CD14-positive monocyte (primary cell): ENCODE data around the gene LPIN1. TPM values are rescaled to one million over a fixed set of nuclear protein-coding genes. Genes with fewer than 3 reads are reported as not detected.

Experiments used
- DNase-seq, 3 donors: peaks; one replicate each; pipeline ENCODE4 v3.0.0-alpha.2; 2011 to 2022
- H2AFZ ChIP-seq: 2 replicates; pipeline ENCODE4 v1.6.0; 2012; ENCODE audit warnings: mild to moderate bottlenecking, low read depth, low read length, inconsistent platforms; ENCODE audit not compliant: insufficient read depth, poor library complexity, severe bottlenecking
- H3K27ac ChIP-seq, 2 donors: 1 replicate in 1 of 2; 2 replicates in 1 of 2; pipeline ENCODE4 v1.5.1; 2012 to 2013; ENCODE audit warnings: low read length in 2 of 2, control low read depth in 1 of 2, inconsistent platforms in 1 of 2, low read depth in 1 of 2, mild to moderate bottlenecking in 1 of 2
- H3K27me3 ChIP-seq, 2 donors: one replicate each; pipeline versions ENCODE4 v1.6.0 to v1.6.1; 2011 to 2013; ENCODE audit warnings: low read length in 2 of 2; ENCODE audit not compliant: control insufficient read depth in 2 of 2, insufficient read depth in 2 of 2
- H3K36me3 ChIP-seq, 2 donors: replicated peaks in 1 of 2; 1 replicate in 1 of 2; 2 replicates in 1 of 2; pipeline versions ENCODE4 v1.5.1 to v1.6.1; 2012 to 2013; ENCODE audit warnings: low read length in 2 of 2, control low read depth in 1 of 2, inconsistent platforms in 1 of 2, mild to moderate bottlenecking in 1 of 2; ENCODE audit not compliant: insufficient read depth in 2 of 2, control insufficient read depth in 1 of 2
- H3K4me1 ChIP-seq, 2 donors: 1 replicate in 1 of 2; 2 replicates in 1 of 2; pipeline versions ENCODE4 v1.5.1 to v1.6.1; 2012 to 2013; ENCODE audit warnings: low read length in 2 of 2, control low read depth in 1 of 2, inconsistent platforms in 1 of 2, mild to moderate bottlenecking in 1 of 2, moderate library complexity in 1 of 2; ENCODE audit not compliant: insufficient read depth in 2 of 2, control insufficient read depth in 1 of 2
- H3K4me2 ChIP-seq: replicated peaks from 2 replicates; pipeline ENCODE3; 2012; ENCODE audit warnings: low read length, moderate library complexity, mild to moderate bottlenecking; ENCODE audit not compliant: poor library complexity, severe bottlenecking; ENCODE audit errors: extremely low read depth
- H3K4me3 ChIP-seq, 3 experiments: fragments of 200-600 bp in 1 of 3; sonication (generic) in 1 of 3; replicated peaks in 1 of 3; 1 replicate in 2 of 3; 2 replicates in 1 of 3; pipeline ENCODE4 v1.5.1; 2011 to 2013; ENCODE audit warnings: low read length in 3 of 3, mild to moderate bottlenecking in 3 of 3, control low read depth in 2 of 3, low read depth in 2 of 3, inconsistent platforms in 1 of 3, moderate library complexity in 1 of 3
- H3K79me2 ChIP-seq: 2 replicates; pipeline ENCODE4 v1.6.0; 2012; ENCODE audit warnings: mild to moderate bottlenecking, control low read depth, inconsistent platforms, low read length, moderate library complexity; ENCODE audit not compliant: insufficient read depth
- H3K9ac ChIP-seq: 2 replicates; pipeline ENCODE4 v1.6.0; 2017; ENCODE audit warnings: low read length, mild to moderate bottlenecking; ENCODE audit not compliant: insufficient read depth, poor library complexity, severe bottlenecking
- H3K9me3 ChIP-seq, 2 donors: replicated peaks in 1 of 2; 1 replicate in 1 of 2; 2 replicates in 1 of 2; pipeline versions ENCODE4 v1.5.1 to v1.6.1; 2012 to 2013; ENCODE audit warnings: low read length in 2 of 2, control low read depth in 1 of 2; ENCODE audit not compliant: control insufficient read depth in 1 of 2, insufficient read depth in 1 of 2
- H4K20me1 ChIP-seq: 2 replicates; pipeline ENCODE4 v1.6.0; 2012; ENCODE audit warnings: mild to moderate bottlenecking, low read length, control low read depth, moderate library complexity; ENCODE audit not compliant: insufficient read depth
- H3K27ac Mint-ChIP-seq, 7 donors: one replicate each; pipeline ENCODE4 v1.8.0; 2020; ENCODE audit warnings: mild to moderate bottlenecking in 7 of 7, mixed read lengths in 7 of 7, moderate library complexity in 6 of 7, inconsistent platforms in 2 of 7
- H3K27me3 Mint-ChIP-seq, 3 donors: one replicate each; pipeline ENCODE4 v1.8.0; 2021 to 2022; ENCODE audit warnings: low read depth in 3 of 3, mild to moderate bottlenecking in 3 of 3, mixed read lengths in 3 of 3, moderate library complexity in 3 of 3, inconsistent platforms in 1 of 3
- H3K36me3 Mint-ChIP-seq, 2 donors: one replicate each; pipeline ENCODE4 v1.8.0; 2020; ENCODE audit warnings: mixed read lengths in 2 of 2, inconsistent platforms in 1 of 2, mild to moderate bottlenecking in 1 of 2
- H3K4me1 Mint-ChIP-seq: one replicate; pipeline ENCODE4 v1.8.0; 2020; ENCODE audit warnings: mild to moderate bottlenecking, mixed read lengths
- H3K4me3 Mint-ChIP-seq, 2 donors: one replicate each; pipeline ENCODE4 v1.8.0; 2020; ENCODE audit warnings: mild to moderate bottlenecking in 2 of 2, mixed read lengths in 2 of 2, moderate library complexity in 1 of 2
- H3K9me3 Mint-ChIP-seq, 7 donors: one replicate each; pipeline ENCODE4 v1.8.0; 2020 to 2022; ENCODE audit warnings: mixed read lengths in 7 of 7, mild to moderate bottlenecking in 6 of 7, moderate library complexity in 6 of 7, inconsistent platforms in 2 of 7
- CTCF ChIP-seq: fragments of 200-600 bp; IDR thresholded peaks from one replicate; pipeline ENCODE4 v1.8.0; 2022; ENCODE audit warnings: antibody characterized with exemption, mild to moderate bottlenecking
- WGBS: methylation state at CpG from one replicate; pipeline ENCODE4 v1.1.5; 2013; ENCODE audit warnings: missing lambda C conversion rate; ENCODE audit not compliant: insufficient coverage; 5-methylcytosine and 5-hydroxymethylcytosine counted together
- intact Hi-C, 2 donors: fragments of 100-400 bp; cut with micrococcal nuclease; formaldehyde crosslinking; loops; one replicate each; pipeline versions ENCODE4 v1.15.0 to v1.15.1; 2023
- polyA plus RNA-seq, 3 donors: library from polyadenylated mRNA; depleted of rRNA in 1 of 3; unstranded in 2 of 3; stranded (reverse) in 1 of 3; fragments of 300-500 nt in 2 of 3; fragments of >200 nt in 1 of 3; fragmentation: Illumina TruSeq in 2 of 3; gene quantifications; 1 replicate in 2 of 3; 2 replicates in 1 of 3; pipeline ENCODE4 v1.2.3, GENCODE V29; 2012 to 2021

Gene LPIN1
- polyA plus RNA-seq, 3 donors, result 1.8 to 17.6 (median 2.7) TPM

- 80% methylated on average over 1 of the region's 3 CpGs for WGBS
- Histone ChIP-seq H3K9ac (no peak overlapping the region), H3K27me3 (no peaks in the 10 kb centered on the region), H3K4me3 (no peak overlapping the region), H4K20me1 (no peaks in the 10 kb centered on the region), H3K79me2 (no peaks in the 10 kb centered on the region), H3K4me1 (peaks cover 18 to 19% of the 10 kb centered on the region in 2 donors), H2AFZ (no peak overlapping the region), H3K4me2 (no peak overlapping the region), H3K36me3 (no peaks in the 10 kb centered on the region), H3K27ac (no peak overlapping the region), H3K9me3 (no peaks in the 10 kb centered on the region)
- H3K36me3 Mint-ChIP-seq, result no peaks in the 10 kb centered on the region
- H3K9me3 Mint-ChIP-seq, result peaks cover 0 to 7% (median 0%) of the 10 kb centered on the region in 7 donors
- intact Hi-C loops, result no loop called here
- no peak for DNase-seq
- H3K27me3 Mint-ChIP-seq, result peaks cover 0 to 1% (median 0%) of the 10 kb centered on the region in 3 donors
- no peak overlapping the region for H3K27ac Mint-ChIP-seq
- H3K4me1 Mint-ChIP-seq, result peaks cover 17% of the 10 kb centered on the region
- TF ChIP-seq CTCF, result no peak
- H3K4me3 Mint-ChIP-seq, result no peak overlapping the region
Observed at GRCh38 chr2:11710632-11711353, 35.6 kb upstream of the LPIN1 start.

GRCh38 chr2:11711354-11711716 lies 35.1 kb upstream of the LPIN1 start:
- no CpG with 5 or more reads among the region's 1 CpG for WGBS
- Mint-ChIP-seq H3K27me3 (peaks cover 0 to 2% (median 1%) of the 10 kb centered on the region in 3 donors), H3K4me3 (no peak overlapping the region), H3K27ac (peak overlapping the region in 3 of 7 donors; percentile 21 to 86 (median 73)), H3K4me1 (peaks cover 18% of the 10 kb centered on the region), H3K36me3 (no peaks in the 10 kb centered on the region), H3K9me3 (peaks cover 0 to 2% (median 0%) of the 10 kb centered on the region in 7 donors)
- DNase-seq, result peak in 2 of 3 donors; percentile 28 to 59
- Histone ChIP-seq H3K36me3 (no peaks in the 10 kb centered on the region), H3K27ac (no peak overlapping the region), H3K79me2 (no peaks in the 10 kb centered on the region), H3K27me3 (no peaks in the 10 kb centered on the region), H3K4me1 (peaks cover 18 to 19% of the 10 kb centered on the region in 2 donors), H3K9me3 (no peaks in the 10 kb centered on the region), H2AFZ (peak overlapping the region; percentile 27), H3K4me3 (no peak overlapping the region), H3K9ac (no peak overlapping the region), H3K4me2 (peak overlapping the region; percentile 9), H4K20me1 (no peaks in the 10 kb centered on the region)
- no peak for TF ChIP-seq CTCF
- intact Hi-C loops, result no loop called here
